ENCODE data around the gene KRT79.
A peak's percentile ranks its signal among the peaks of the same experiment; 100 is the strongest.
"Not testable (repeated sequence)": the region's sequence is repeated elsewhere in the genome, so short reads cannot be mapped to it uniquely, and the experiment has no call there.

Gene KRT79

GRCh38 chr12:52833922-52834726, at the start of gene KRT79:
KRT79 (minus strand) TSS chr12:52834311; CDS start chr12:52834260, 51 bp downstream.
- DNase-seq = no peak

GRCh38 chr12:52880499-52880898, 46.4 kb upstream of the KRT79 start:
- DNase-seq = not testable (repeated sequence)

- no peak for DNase-seq
These were observed 45.6 kb upstream of the KRT79 start for GRCh38 chr12:52879394-52880351.

- DNase-seq = no peak
These were observed 44.6 kb upstream of the KRT79 start for GRCh38 chr12:52878507-52879393.

- no peak for DNase-seq
These were observed 43.1 kb upstream of the KRT79 start for GRCh38 chr12:52877242-52877641.

- no peak for DNase-seq
These were observed 42.3 kb upstream of the KRT79 start for GRCh38 chr12:52876372-52876771.

- DNase-seq = no peak
These were observed 40.7 kb upstream of the KRT79 start for GRCh38 chr12:52874573-52875435.

GRCh38 chr12:52873832-52874572, 39.9 kb upstream of the KRT79 start:
- DNase-seq = no peak

- no peak for DNase-seq
These were observed 39.4 kb upstream of the KRT79 start for GRCh38 chr12:52873513-52873831.

GRCh38 chr12:52872644-52873389, 38.7 kb upstream of the KRT79 start:
- no peak for DNase-seq

GRCh38 chr12:52871291-52872039, 37.4 kb upstream of the KRT79 start:
- no peak for DNase-seq

- DNase-seq = peak; percentile 48
These were observed 36.5 kb upstream of the KRT79 start for GRCh38 chr12:52870361-52871290.

GRCh38 chr12:52867642-52868041, 33.5 kb upstream of the KRT79 start:
- no peak for DNase-seq

GRCh38 chr12:52867152-52867551, 33.0 kb upstream of the KRT79 start:
- DNase-seq = no peak

- no peak for DNase-seq
These were observed 31.2 kb upstream of the KRT79 start for GRCh38 chr12:52865090-52865944.

- no peak for DNase-seq
These were observed 27.9 kb upstream of the KRT79 start for GRCh38 chr12:52862023-52862422.

- DNase-seq = no peak
These were observed 27.4 kb upstream of the KRT79 start for GRCh38 chr12:52861511-52861910.
